ENCODE measurements around the gene SMCO2.

GRCh38 chr12:27422697-27423096 is 23.8 kb upstream of the SMCO2 start:
- no peak for TF ChIP-seq POLR2AphosphoS5 (IDR thresholded peaks at IDR 0.05; ENCODE audit: low read depth, low read length)
- TF ChIP-seq, protein P1, sequence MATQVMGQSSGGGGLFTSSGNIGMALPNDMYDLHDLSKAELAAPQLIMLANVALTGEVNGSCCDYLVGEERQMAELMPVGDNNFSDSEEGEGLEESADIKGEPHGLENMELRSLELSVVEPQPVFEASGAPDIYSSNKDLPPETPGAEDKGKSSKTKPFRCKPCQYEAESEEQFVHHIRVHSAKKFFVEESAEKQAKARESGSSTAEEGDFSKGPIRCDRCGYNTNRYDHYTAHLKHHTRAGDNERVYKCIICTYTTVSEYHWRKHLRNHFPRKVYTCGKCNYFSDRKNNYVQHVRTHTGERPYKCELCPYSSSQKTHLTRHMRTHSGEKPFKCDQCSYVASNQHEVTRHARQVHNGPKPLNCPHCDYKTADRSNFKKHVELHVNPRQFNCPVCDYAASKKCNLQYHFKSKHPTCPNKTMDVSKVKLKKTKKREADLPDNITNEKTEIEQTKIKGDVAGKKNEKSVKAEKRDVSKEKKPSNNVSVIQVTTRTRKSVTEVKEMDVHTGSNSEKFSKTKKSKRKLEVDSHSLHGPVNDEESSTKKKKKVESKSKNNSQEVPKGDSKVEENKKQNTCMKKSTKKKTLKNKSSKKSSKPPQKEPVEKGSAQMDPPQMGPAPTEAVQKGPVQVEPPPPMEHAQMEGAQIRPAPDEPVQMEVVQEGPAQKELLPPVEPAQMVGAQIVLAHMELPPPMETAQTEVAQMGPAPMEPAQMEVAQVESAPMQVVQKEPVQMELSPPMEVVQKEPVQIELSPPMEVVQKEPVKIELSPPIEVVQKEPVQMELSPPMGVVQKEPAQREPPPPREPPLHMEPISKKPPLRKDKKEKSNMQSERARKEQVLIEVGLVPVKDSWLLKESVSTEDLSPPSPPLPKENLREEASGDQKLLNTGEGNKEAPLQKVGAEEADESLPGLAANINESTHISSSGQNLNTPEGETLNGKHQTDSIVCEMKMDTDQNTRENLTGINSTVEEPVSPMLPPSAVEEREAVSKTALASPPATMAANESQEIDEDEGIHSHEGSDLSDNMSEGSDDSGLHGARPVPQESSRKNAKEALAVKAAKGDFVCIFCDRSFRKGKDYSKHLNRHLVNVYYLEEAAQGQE (IDR thresholded peaks at IDR 0.05; ENCODE audit: insufficient read depth in 1 of 2, low read depth in 2 of 2, low read length in 2 of 2) = no peak
- no peak for TF ChIP-seq TAF1 (IDR thresholded peaks at IDR 0.05; ENCODE audit: borderline replicate concordance, insufficient read depth, low read length)
- TF ChIP-seq FOXP2 (optimal IDR thresholded peaks at IDR 0.05; ENCODE audit: borderline replicate concordance, extremely low read depth, extremely low read length, insufficient read depth) = no peak
